ENCODE measurements around the gene TRPC6.

- TF ChIP-seq CTCF (IDR thresholded peaks at IDR 0.05; ENCODE audit: poor library complexity) (no peak), EZH2 (IDR thresholded peaks at IDR 0.05; ENCODE audit: borderline replicate concordance) (peak; percentile 79), EZH2phosphoT487 (IDR thresholded peaks at IDR 0.05; ENCODE audit: low read depth, severe bottlenecking, unreplicated experiment) (no peak)
Observed at GRCh38 chr11:101582236-101582988, 1.4 kb downstream of the TRPC6 start.

Measured in hepatocyte (in vitro differentiated cells).